HG03103 (cell line): ENCODE measurements around the gene TCHP.

Source experiments
- ATAC-seq: cut with Tn5 transposase; IDR thresholded peaks from one replicate; pipeline ENCODE4 v1.9.1; 2021; ENCODE audit warnings: low read depth; ENCODE audit not compliant: unreplicated experiment

Gene TCHP

GRCh38 chr12:109932878-109933503 lies 32.9 kb downstream of the TCHP start:
- ATAC-seq, result no peak

- ATAC-seq, result no peak
These were observed 34.0 kb downstream of the TCHP start for GRCh38 chr12:109934026-109934425.

GRCh38 chr12:109937371-109937770 lies 37.3 kb downstream of the TCHP start:
- no peak for ATAC-seq

DNA sequence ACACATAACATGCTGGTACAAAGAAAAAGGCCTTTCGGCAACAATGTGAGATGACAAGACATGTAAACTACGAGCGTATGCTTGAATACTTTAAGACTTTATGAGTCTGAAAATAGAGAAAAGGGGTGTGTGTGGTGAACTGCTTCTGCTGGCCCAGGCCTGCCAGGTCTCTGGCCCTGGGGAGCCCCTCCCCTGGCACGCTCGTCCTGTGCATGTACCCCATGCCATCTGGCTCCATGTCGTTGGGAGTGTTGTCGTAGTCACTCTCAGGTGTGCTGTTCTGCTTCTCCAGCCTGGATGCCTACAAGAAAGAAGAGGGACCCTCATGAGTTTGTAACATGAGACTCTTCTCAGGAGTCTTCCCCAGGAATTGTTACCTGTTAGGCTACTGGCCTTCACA lies 38.9 kb downstream of the TCHP start:
- ATAC-seq, result no peak

GRCh38 chr12:109939504-109939903 lies 39.4 kb downstream of the TCHP start:
- ATAC-seq, result no peak

DNA sequence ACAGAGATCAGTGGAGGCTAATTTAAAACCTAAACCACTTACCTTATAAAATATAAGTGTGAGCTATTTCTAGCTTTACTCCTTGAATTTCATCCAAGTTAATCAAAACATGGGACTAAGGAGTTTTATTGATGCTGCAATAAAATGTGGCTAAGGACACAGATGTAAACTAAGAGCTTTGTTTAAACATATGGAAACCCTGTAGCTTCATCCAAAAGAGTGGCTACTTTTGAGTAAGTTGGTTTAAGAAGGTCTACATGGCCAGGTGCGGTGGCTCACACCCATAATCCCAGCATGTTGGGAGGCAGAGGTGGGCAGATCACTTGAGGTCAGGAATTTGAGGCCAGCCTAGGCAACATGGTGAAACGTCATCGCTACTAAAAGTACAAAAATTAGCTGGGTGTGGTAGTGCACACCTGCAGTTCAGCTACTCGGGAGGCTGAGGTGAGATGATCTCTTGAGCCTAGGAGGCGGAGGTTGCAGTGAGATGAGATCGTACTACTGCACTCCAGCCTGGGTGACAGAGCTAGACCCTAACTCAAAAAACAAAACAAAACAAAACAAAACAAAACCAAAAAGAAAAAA lies 40.4 kb downstream of the TCHP start:
- ATAC-seq, result no peak

DNA sequence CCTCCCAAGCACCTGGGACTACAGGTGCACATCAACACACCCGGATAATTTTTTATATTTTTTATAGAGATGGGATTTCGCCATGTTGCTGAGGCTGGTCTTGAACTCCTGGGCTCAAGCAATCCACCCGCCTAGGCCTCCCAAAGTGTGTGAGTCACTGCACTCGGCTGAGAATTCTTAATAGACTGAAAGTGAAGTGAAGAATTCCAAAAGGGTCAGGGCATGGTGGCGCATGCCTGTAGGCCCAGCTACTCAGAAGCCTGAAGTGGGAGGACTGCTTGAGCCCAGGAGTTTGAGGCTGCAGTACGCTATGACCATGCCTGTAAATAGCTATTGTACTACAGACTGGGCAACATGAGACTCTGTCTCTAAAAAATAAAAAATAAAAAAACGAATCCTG lies 43.7 kb downstream of the TCHP start:
- no peak for ATAC-seq

DNA sequence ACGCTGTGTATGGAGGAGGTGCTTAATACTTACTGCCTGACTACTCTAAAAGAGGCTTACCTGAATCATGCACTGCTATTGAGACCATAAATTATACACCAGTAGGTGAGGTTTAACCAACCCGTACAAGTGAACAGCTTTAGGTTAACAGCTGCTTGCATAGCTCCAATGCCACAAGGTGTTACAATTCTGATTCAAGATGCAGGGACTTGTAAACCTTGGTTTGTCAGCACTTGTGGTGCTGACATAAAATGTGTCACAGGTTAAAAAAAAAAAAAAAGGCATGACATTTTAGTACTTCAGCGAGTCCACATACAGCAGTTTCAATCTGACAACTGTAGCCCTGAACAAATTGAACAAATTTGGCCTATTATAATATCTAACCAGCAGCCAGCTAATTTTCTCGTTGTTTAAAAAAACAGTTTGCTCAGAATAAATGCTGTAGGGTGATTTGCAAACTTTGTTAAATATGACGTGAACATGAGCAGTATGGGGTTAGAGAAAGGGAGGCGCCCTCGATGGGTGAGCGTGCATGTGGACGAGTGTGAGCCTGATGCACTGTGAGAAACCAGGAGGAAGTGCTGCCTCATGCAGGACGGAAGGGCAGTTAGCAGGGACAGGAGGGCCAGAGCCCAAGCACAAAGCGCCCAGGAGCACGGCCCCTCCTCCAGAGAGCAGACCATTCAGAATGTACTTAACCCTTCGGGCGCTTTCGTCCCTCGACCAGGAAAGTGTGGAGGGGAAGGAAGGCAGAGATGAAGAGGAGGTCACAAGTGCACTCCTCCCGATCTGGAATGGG lies 44.7 kb downstream of the TCHP start:
- ATAC-seq, result no peak

GRCh38 chr12:109946505-109946904 lies 46.4 kb downstream of the TCHP start:
- no peak for ATAC-seq

- no peak for ATAC-seq
These were observed 46.8 kb downstream of the TCHP start for GRCh38 chr12:109946913-109947312.

DNA sequence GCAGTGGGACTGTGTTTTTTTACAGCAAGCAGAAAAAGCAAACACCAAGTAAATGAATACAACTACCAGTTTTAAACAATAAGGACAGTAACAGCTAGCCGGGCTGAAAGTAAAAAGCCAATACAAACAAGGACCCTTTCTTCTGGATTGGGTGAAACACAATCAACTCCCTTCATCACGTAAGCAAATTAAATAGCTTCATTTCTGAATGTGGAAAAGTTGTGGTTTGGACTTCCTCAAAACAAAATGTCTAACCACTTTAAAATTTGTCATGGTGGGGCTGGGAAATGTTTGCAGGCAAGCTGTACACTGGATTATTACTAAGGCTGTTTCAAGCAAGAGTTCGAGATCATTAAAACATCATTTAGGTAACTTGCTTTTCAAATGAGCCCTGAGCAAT lies 47.4 kb downstream of the TCHP start:
- ATAC-seq, result no peak

DNA sequence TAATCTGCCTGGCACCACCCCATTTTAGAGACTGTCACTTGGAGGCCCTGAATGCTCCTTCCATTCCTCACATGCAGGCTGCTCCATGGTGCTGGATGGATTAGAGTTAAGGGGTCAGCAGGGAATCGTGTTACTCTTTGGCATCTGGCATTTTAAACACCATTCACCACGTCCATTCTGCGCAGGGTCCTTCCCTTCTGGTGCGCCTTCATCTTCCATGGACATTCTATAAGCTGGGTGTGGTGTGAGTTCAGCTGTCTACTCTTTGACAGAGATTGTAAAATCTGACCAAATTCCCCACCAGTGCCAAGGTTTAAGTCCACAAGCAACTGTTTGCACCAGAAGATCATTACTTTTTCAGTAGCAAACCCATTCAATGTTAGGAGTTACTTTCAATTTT lies 48.3 kb downstream of the TCHP start:
- ATAC-seq, result no peak

DNA sequence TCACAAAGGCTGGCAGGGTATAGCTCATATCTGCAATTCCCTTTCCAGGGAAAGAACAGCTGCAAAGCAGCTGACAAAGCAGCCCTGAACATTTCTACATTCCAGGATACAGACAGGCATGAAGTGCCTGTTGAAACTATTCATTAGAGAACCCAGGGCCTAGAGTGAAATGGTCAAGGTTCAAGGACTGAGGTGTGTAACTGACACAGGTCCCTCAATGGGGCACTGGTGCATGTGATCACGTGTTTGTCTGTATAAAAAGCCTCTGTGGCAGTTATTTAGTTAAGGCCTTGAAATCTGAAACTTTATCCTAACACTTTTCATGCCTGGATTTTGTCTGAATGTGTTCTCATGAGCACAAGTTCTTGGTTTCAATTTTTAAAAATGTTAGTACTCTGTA lies 49.0 kb downstream of the TCHP start:
- no peak for ATAC-seq

DNA sequence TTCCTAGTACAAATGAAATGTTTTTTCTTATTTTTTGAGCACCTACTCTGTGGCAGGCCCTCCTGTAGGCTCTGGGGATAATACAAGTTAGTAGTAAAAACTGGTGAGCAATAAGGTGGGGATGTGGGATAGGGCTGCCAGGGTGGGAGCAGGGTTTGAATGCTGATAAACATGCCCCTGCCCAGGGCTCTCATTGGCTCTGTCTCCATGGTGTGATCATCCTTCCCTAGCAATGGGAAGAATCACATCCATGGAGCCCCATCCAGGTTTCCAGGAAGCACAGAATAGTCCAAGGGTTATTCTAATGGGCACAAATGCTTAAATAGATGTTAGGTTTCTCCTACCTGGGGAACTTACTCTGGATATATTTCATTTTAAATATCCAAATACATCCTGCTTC lies 50.6 kb downstream of the TCHP start:
- ATAC-seq, result no peak

- ATAC-seq, result no peak
These were observed 51.1 kb downstream of the TCHP start for GRCh38 chr12:109951136-109951535.

DNA sequence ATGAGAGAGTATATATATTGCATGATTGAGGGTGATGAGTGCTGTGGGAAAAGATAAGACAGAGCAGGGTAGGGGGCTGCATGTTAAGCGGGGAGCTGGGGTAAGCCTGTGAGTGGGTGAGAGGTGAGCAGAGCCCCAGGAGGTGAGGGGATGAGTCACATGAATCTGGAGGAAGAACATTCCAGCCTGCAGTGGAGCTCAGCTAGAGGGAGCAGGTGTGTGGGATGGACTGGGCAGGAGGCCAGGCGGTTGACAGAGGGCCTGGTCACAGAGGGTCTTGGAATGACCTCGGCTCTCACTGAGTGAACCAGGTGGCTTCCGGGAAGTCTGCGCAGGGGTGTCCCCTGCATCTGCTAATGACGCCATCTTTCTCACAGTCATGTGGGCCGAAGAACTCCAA lies 51.7 kb downstream of the TCHP start:
- ATAC-seq, result no peak

GRCh38 chr12:109952160-109952858 lies 52.2 kb downstream of the TCHP start:
- no peak for ATAC-seq

- no peak for ATAC-seq
These were observed 52.8 kb downstream of the TCHP start for GRCh38 chr12:109952873-109953272.

DNA sequence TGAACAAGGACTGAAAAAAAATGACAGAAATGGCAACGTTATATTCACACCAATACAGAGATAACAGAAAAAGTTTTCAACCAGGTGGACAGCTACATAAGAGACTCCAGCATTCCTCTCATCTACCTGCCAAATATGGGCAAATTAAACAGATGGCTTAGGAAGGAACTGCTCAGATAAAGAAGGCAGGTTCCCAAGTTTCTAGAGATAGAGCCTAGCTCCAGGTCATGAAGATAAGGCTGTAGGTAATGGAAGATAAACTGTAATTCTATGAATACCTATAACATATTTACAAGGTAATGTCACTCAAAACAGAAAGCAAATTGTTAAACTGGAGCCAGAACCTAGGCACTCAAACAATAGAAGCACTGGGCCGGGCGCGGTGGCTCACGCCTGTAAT lies 53.6 kb downstream of the TCHP start:
- no peak for ATAC-seq

DNA sequence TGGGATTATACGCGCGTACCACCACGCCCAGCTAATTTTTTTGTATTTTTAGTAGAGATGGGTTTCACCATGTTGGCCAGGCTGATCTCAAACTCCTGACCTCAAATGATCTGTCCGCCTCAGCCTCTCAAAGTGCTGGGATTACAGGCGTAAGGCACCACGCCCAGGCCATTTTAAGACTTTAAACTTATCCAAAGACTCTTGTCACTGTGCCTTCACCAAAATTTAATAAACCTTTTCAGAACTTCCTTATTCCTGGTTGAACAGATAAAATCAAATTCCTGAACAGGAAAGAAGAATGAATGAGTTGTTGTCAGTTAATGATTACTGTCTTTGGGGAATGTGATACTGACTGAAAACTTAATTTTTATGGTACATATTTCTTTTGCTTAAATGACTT lies 58.3 kb downstream of the TCHP start:
- ATAC-seq, result no peak

- ATAC-seq, result no peak
These were observed 59.5 kb downstream of the TCHP start for GRCh38 chr12:109959411-109960093.
